ENCODE results near the gene DENND4C.

Gene DENND4C

DNA sequence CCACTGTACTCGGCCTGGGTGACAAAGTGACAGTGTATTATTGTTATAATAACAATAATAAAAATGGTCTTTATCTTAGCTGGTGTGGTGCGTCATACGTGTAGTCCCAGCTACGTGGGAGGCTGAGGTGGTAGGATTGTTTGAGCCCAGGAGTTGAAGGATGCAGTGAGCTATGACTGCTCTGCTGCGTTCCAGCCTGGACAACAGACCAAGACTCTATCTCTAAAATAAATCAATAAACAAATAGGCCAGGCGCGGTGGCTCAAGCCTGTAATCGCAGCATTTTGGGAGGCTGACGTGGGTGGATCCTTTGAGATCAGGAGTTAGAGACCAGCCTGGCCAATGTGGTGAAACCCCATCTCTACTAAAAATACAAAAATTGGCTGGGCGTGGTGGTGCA is 9.2 kb upstream of the DENND4C start:
- no peak overlapping the region for H3K4me3 ChIP-seq (ENCODE audit: low read depth, low read length)
- DNase-seq (ENCODE audit: low read depth, low spot score), result no peak
- in situ Hi-C loops (cut with HindIII; ENCODE audit: low sequenced_read_pairs), result no loop called here
- TF ChIP-seq, protein P1, sequence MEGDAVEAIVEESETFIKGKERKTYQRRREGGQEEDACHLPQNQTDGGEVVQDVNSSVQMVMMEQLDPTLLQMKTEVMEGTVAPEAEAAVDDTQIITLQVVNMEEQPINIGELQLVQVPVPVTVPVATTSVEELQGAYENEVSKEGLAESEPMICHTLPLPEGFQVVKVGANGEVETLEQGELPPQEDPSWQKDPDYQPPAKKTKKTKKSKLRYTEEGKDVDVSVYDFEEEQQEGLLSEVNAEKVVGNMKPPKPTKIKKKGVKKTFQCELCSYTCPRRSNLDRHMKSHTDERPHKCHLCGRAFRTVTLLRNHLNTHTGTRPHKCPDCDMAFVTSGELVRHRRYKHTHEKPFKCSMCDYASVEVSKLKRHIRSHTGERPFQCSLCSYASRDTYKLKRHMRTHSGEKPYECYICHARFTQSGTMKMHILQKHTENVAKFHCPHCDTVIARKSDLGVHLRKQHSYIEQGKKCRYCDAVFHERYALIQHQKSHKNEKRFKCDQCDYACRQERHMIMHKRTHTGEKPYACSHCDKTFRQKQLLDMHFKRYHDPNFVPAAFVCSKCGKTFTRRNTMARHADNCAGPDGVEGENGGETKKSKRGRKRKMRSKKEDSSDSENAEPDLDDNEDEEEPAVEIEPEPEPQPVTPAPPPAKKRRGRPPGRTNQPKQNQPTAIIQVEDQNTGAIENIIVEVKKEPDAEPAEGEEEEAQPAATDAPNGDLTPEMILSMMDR (IDR thresholded peaks at IDR 0.05; ENCODE audit: low read depth, low read length), result no peak

DNA sequence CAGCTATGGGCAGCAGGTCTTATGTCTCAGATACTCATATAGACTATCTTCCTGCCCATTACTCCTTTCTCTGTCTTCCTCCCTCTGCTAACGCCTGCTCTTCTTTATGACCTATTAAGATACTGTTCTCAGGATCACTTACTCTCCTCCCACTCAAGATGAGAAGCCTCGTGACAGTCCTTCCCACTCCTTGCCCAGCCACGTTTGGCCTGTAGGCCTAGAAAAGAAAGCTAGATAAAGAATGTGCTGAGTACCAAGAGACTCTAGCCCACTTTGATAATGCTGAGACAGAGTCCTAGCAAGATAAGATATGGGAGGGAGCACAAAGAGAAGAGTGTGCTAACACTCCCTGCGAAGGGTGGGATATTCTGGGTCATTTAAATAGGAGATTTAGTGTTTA is 6.8 kb upstream of the DENND4C start:
- DNase-seq (ENCODE audit: low read depth, low spot score), result no peak
- no peak overlapping the region for H3K4me3 ChIP-seq (ENCODE audit: low read depth, low read length)
- in situ Hi-C loops (cut with HindIII; ENCODE audit: low sequenced_read_pairs), result no loop called here
- TF ChIP-seq, protein P1 (IDR thresholded peaks at IDR 0.05; ENCODE audit: low read depth, low read length), result no peak

DNA sequence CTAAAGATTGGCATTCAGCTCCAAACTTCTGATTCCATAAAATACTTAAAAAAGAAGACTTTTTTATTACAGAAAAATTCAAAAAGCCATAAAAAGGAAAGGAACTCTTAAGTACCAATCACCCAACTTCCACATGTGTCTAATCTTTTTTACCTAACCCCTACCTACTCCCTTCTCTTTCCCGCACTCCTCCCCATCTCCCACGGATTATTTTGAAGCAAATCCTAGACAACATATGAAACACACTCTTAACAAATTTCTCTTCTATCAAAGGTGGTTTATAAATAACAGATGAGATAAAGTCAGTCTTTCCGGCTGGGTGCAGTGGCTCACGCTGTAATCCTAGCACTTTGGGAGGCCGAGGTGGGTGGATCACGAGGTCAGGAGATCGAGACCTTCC is 5.9 kb upstream of the DENND4C start:
- in situ Hi-C loops (cut with HindIII; ENCODE audit: low sequenced_read_pairs), result no loop called here
- no peak overlapping the region for H3K4me3 ChIP-seq (ENCODE audit: low read depth, low read length)
- DNase-seq (ENCODE audit: low read depth, low spot score), result no peak
- TF ChIP-seq, protein P1 (IDR thresholded peaks at IDR 0.05; ENCODE audit: low read depth, low read length), result no peak

DNA sequence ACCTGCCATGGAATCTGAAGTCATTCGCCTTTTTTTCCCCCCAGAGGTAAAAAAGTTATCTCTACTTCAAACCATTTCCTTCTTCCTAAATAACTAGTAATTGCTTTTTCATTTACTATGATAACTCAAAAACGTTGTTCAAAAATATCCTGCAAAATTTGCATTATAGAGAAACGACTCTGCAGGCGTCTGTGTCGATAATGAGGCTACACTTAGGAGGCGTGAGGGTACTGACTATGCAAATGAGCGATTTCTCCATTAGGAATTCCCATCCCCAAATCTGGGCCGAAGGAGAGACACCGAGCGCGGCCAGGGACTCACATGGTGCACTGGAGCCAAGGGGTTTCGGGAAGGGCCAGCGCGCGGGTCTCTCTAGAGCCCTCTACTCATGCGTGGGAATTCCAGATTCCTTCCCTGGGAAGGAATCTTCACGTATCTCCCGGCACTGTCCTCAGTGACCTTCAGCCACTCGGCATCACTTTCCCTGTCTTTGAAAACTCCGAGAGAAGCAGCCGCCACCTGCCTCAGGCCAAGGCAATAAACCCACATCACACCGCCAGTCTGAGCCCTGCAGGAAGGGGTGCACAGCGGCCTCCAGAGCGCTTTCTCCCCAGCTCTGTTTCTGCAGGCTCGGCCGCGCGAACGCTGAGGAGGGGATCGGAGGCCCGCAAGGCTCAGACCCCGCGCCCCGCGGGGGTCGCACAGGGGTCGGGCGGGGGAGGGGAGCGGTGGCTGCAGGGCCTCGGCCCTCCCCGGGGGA is 718 bp upstream of the DENND4C start:
- H3K4me3 ChIP-seq (ENCODE audit: low read depth, low read length), result peak overlapping the region; percentile 87
- TF ChIP-seq, protein P1 (IDR thresholded peaks at IDR 0.05; ENCODE audit: low read depth, low read length), result no peak
- no peak for DNase-seq (ENCODE audit: low read depth, low spot score)
- in situ Hi-C loops (cut with HindIII; ENCODE audit: low sequenced_read_pairs), result no loop called here

DNA sequence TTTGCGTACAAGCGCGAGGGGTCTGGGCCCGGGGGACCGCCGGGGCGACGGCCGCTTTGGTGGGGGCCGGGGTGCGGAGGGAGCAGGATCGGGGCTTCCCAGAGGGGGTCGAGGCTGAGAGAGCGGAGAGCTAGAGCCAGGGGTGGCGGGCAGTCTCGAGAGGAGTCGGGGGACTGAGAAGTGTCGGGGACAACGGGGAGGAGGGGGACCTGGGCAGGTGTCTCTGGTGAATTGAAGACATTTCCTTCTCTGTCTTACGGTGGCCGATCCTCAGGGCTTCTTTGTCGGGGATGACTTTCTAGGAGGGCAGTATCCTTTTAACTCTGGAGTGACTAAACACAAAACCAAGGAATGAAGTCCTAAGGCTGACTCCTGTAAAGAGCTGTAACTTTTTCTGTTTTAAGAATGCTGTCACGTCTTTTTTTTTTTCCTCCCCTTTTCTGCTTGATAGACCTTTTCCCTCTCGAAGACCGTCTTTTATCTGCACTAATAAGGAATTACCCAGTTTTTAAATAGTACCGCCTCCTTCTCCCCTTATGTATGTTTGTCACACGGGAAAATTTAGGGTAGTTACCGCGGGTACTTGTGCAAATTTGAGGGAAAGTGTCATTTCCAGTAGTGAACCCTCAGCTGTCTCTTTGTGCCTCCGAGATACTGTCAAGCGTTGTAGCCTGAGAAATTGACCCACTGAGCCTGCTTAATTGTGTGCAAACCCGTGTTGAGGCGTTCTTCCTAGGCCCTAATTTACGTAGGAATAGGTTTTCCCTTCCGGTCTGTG is 822 bp downstream of the DENND4C start:
- TF ChIP-seq, protein P1 (IDR thresholded peaks at IDR 0.05; ENCODE audit: low read depth, low read length), result no peak
- peak; percentile 15 for DNase-seq (ENCODE audit: low read depth, low spot score)
- in situ Hi-C loops (cut with HindIII; ENCODE audit: low sequenced_read_pairs), result no loop called here
- H3K4me3 ChIP-seq (ENCODE audit: low read depth, low read length), result peak overlapping the region; percentile 87

DNA sequence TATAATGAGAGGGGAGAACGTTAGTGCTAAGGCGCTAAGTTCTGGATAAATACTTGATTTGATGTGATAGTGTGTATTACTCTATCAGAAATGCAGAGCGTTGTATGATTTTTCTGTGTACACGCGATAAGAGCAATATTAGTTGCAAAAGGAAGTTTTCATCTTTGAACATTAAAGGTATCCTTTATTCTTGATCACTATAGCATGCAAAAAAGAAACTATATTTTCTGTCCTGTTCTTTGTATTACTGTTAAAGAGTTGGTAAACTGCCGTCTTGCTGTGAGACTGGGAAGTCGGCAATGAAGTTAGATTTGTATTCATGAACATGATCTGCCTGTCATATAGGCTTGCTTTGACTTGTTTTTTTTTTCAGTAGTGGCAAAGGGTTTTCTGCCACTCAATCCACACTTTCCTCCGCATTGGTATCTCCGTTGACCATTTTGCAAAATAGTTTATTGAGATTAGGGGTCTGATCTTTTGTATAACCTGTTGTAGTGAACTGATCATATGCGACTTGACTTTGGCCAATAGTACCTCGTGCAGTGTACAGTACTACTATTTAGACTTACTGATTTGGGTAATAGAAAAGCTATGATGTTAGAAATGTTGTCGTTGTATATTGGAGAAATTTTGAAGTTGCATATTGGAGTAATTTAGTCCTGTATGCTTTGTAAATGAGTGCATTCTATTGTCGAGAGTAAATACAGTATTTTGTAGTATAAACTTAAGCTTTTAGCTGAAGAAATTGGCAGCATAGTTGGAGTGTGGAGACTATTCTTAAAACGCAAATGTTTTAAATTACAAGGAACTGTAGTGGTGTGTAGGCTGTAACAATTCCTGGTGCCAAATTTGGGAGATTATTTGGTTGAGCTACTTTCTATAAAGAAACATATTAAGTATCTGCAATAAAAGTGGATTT is 1.7 kb downstream of the DENND4C start:
- in situ Hi-C loops (cut with HindIII; ENCODE audit: low sequenced_read_pairs), result no loop called here
- peak; percentile 23 for DNase-seq (ENCODE audit: low read depth, low spot score)
- H3K4me3 ChIP-seq (ENCODE audit: low read depth, low read length), result peak overlapping the region; percentile 87
- TF ChIP-seq, protein P1 (IDR thresholded peaks at IDR 0.05; ENCODE audit: low read depth, low read length), result no peak
